Vagina (tissue), 2 donors: ENCODE data around the gene CSRNP2.

Experiments used
- POLR2A ChIP-seq, 2 donors: fragments of 450-650 bp; IDR thresholded peaks; one replicate each; pipeline ENCODE4 v1.6.1; 2017; ENCODE audit warnings: antibody characterized with exemption in 2 of 2, mild to moderate bottlenecking in 2 of 2, moderate library complexity in 2 of 2
- TF ChIP-seq, protein P1 (sequence below), 3 experiments: fragments of 450-650 bp in 2 of 3; fragments of 200-600 bp in 1 of 3; sonication (generic) in 1 of 3; IDR thresholded peaks; one replicate each; pipeline ENCODE4 v1.5.1; 2017 to 2019; ENCODE audit warnings: antibody characterized with exemption in 3 of 3, mild to moderate bottlenecking in 2 of 3, moderate library complexity in 2 of 3

DNA sequence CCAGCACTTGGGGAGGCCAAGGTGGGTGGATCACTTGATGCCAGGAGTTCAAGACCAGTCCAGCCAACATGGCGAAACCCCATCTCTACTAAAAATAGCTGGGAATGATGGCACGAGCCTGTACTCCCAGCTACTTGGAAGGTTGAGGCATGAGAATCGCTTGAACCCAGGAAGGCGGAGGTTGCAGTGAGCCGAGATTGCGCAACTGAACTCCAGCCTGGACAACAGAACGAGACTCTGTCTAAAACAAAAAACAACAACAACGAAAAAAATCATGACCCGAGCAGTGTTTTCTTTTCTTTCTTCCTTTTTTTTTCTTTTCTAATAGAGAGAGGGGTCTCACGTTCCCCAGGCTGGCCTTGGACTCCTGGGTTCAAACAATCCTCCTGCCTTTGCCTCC is 3.5 kb upstream of the CSRNP2 start:
- TF ChIP-seq, protein P1, sequence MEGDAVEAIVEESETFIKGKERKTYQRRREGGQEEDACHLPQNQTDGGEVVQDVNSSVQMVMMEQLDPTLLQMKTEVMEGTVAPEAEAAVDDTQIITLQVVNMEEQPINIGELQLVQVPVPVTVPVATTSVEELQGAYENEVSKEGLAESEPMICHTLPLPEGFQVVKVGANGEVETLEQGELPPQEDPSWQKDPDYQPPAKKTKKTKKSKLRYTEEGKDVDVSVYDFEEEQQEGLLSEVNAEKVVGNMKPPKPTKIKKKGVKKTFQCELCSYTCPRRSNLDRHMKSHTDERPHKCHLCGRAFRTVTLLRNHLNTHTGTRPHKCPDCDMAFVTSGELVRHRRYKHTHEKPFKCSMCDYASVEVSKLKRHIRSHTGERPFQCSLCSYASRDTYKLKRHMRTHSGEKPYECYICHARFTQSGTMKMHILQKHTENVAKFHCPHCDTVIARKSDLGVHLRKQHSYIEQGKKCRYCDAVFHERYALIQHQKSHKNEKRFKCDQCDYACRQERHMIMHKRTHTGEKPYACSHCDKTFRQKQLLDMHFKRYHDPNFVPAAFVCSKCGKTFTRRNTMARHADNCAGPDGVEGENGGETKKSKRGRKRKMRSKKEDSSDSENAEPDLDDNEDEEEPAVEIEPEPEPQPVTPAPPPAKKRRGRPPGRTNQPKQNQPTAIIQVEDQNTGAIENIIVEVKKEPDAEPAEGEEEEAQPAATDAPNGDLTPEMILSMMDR (IDR thresholded peaks at IDR 0.05), result no peak
- no peak for TF ChIP-seq POLR2A (IDR thresholded peaks at IDR 0.05)
